Measurements from ENCODE around the gene HAND1. TPM values are rescaled to one million over a fixed set of nuclear protein-coding genes. Genes with fewer than 3 reads are reported as not detected.

Gene HAND1
- total RNA-seq, 1 donor from 2014 or later = not detected

DNA sequence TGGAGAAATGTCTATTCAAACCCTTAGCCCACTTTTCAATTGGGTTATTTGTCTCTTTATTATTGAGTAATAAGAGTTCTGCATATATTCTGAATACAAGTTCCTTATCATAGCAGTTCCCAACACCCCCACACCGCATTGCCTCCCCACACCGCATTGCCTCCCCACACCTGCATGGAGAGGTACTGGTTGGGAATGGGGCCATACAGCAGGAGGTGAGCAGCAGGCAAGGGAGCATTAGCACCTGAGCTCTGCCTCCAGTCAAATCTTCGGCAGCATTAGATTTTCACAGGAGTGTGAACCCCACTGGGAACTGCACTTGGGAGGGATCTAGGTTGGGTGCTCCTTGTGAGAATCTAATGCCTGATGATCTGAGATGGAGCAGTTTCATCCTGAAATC lies 42.8 kb downstream of the HAND1 start:
- Mint-ChIP-seq H3K36me3 (ENCODE audit: low read depth) (peaks cover 21% of the 10 kb centered on the region), H3K27me3 (ENCODE audit: low read depth) (no peaks in the 10 kb centered on the region), H3K4me3 (no peak overlapping the region), H3K9me3 (no peaks in the 10 kb centered on the region), H3K27ac (ENCODE audit: unreplicated experiment) (no peak overlapping the region), H3K4me1 (no peaks in the 10 kb centered on the region)
- no peak for TF ChIP-seq CTCF (conservative IDR thresholded peaks at IDR 0.05)
- DNase-seq (ENCODE audit: low read depth, low spot score) = no peak

DNA sequence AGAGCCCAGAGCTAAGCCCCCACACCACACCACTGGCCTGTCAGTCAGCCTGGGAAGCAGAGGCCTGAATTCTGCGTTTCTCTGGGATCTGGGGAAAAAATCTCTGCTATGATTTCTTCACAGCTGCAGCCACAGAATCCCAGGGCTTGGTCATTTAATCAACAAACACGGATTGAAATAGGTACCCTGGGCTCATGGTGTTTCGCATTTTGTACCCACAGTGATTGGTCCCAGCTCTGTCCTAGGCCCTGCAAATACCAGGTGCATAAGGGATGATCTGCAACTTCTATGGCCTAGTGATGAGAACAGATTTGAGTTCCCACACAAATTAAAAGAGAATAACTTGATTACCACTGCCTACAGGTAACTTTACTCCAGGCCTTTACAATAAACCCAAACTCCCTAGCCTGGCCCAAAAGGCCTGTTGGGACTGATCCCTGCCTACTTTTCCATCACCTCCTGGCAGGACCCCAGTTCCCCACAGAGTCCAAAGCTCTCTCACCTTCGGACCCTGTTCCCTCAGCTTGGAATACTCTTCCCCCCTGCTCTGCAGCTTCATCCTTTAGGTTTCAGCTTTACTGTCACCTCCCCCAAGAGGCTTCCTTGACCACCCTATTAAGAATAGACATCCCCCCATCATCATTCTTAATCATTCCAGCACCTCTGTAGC lies 46.9 kb downstream of the HAND1 start:
- no peak overlapping the region for H3K4me3 Mint-ChIP-seq
- peak overlapping the region; percentile 9 for H3K27ac Mint-ChIP-seq (ENCODE audit: unreplicated experiment)
- no peak for TF ChIP-seq CTCF (conservative IDR thresholded peaks at IDR 0.05)
- no peak for DNase-seq (ENCODE audit: low read depth, low spot score)
- H3K36me3 Mint-ChIP-seq (ENCODE audit: low read depth) = peaks cover 11% of the 10 kb centered on the region
- H3K9me3 Mint-ChIP-seq = peaks cover 2% of the 10 kb centered on the region
- no peaks in the 10 kb centered on the region for H3K27me3 Mint-ChIP-seq (ENCODE audit: low read depth)
- no peaks in the 10 kb centered on the region for H3K4me1 Mint-ChIP-seq

DNA sequence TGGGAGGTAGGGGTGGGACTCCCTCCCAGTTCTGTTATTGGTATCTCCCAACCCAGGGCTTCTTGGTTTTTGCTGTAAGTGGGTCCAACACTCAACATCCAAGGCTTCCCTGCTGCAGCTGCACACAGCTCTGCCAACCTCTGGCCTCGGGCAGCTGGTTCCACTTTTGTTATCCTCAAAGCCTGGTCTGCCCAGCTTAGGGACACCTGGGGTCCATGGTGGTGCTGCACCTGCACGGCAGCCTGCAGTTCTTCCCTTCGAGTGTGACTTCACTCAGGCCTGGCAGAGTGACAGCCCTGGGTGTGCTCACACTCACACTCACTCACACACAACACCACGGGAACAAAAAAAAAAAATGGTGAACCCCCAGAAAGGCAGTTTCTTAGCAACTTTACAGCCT lies 47.6 kb downstream of the HAND1 start:
- no peak for DNase-seq (ENCODE audit: low read depth, low spot score)
- no peaks in the 10 kb centered on the region for H3K4me1 Mint-ChIP-seq
- H3K9me3 Mint-ChIP-seq = peaks cover 2% of the 10 kb centered on the region
- no peak for TF ChIP-seq CTCF (conservative IDR thresholded peaks at IDR 0.05)
- H3K27me3 Mint-ChIP-seq (ENCODE audit: low read depth) = no peaks in the 10 kb centered on the region
- H3K36me3 Mint-ChIP-seq (ENCODE audit: low read depth) = peaks cover 7% of the 10 kb centered on the region
- H3K27ac Mint-ChIP-seq (ENCODE audit: unreplicated experiment) = peak overlapping the region; percentile 19
- H3K4me3 Mint-ChIP-seq = no peak overlapping the region

DNA sequence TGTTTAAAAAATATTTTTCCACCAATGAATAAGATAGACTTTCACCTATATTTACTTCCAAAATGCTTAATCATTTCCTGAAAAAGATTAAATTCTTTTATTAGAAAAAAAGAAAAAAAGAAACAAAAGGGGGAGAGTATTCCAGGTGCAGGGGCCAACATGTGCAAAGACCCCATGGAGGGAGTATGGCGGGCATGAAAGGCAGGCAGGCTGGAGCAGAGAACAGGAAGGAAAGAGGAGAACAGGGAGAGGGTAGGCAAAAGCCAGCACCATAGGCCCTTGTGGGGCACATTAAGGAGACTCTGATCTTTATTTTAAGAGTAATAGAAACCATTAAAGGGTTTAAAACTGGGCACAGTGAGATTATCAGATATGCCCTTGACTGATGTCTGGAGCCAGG lies 48.7 kb downstream of the HAND1 start:
- H3K27ac Mint-ChIP-seq (ENCODE audit: unreplicated experiment) = no peak overlapping the region
- H3K36me3 Mint-ChIP-seq (ENCODE audit: low read depth) = peaks cover 8% of the 10 kb centered on the region
- no peaks in the 10 kb centered on the region for H3K4me1 Mint-ChIP-seq
- H3K9me3 Mint-ChIP-seq = peaks cover 2% of the 10 kb centered on the region
- no peaks in the 10 kb centered on the region for H3K27me3 Mint-ChIP-seq (ENCODE audit: low read depth)
- H3K4me3 Mint-ChIP-seq = no peak overlapping the region
- no peak for DNase-seq (ENCODE audit: low read depth, low spot score)
- TF ChIP-seq CTCF (conservative IDR thresholded peaks at IDR 0.05) = no peak

GRCh38 chr5:154428208-154428607 lies 49.8 kb downstream of the HAND1 start:
- Mint-ChIP-seq H3K4me3 (no peak overlapping the region), H3K4me1 (no peaks in the 10 kb centered on the region), H3K27ac (ENCODE audit: unreplicated experiment) (no peak overlapping the region), H3K36me3 (ENCODE audit: low read depth) (peaks cover 15% of the 10 kb centered on the region), H3K9me3 (peaks cover 5% of the 10 kb centered on the region), H3K27me3 (ENCODE audit: low read depth) (no peaks in the 10 kb centered on the region)
- TF ChIP-seq CTCF (conservative IDR thresholded peaks at IDR 0.05) = no peak
- DNase-seq (ENCODE audit: low read depth, low spot score) = no peak

Other genes starting within 250 kb of the HAND1 start
- 46.3 and 49.2 TPM in 2 replicates for gene SAP30L, start 32.2 kb downstream of the HAND1 start, total RNA-seq

Measured in neural crest cell (in vitro differentiated cells).